NB4 (cell line): ENCODE measurements around the gene ARHGAP30.

ENCODE experiments used
- CTCF ChIP-seq: IDR thresholded peaks from one replicate; pipeline ENCODE4 v1.5.1; 2012; ENCODE audit warnings: low read depth, low read length
- MYC ChIP-seq: IDR thresholded peaks from 2 replicates; pipeline ENCODE4 v1.6.1; 2011; ENCODE audit warnings: low read depth, low read length
- POLR2A ChIP-seq: IDR thresholded peaks from 2 replicates; pipeline ENCODE4 v1.6.1; 2011; ENCODE audit warnings: mild to moderate bottlenecking; ENCODE audit not compliant: insufficient read length; ENCODE audit errors: extremely low read depth

GRCh38 chr1:161088587-161089110 lies 19.0 kb upstream of the ARHGAP30 start:
- TF ChIP-seq CTCF (no peak), POLR2A (no peak), MYC (no peak)
